Measurements from ENCODE around the gene DGKI. TPM values are rescaled to one million over a fixed set of nuclear protein-coding genes. Genes with fewer than 3 reads are reported as not detected.

DGKI gene
- total and polyA plus RNA-seq, 4 donors, result 0.01 to 0.37 (median 0.31) TPM

DNA sequence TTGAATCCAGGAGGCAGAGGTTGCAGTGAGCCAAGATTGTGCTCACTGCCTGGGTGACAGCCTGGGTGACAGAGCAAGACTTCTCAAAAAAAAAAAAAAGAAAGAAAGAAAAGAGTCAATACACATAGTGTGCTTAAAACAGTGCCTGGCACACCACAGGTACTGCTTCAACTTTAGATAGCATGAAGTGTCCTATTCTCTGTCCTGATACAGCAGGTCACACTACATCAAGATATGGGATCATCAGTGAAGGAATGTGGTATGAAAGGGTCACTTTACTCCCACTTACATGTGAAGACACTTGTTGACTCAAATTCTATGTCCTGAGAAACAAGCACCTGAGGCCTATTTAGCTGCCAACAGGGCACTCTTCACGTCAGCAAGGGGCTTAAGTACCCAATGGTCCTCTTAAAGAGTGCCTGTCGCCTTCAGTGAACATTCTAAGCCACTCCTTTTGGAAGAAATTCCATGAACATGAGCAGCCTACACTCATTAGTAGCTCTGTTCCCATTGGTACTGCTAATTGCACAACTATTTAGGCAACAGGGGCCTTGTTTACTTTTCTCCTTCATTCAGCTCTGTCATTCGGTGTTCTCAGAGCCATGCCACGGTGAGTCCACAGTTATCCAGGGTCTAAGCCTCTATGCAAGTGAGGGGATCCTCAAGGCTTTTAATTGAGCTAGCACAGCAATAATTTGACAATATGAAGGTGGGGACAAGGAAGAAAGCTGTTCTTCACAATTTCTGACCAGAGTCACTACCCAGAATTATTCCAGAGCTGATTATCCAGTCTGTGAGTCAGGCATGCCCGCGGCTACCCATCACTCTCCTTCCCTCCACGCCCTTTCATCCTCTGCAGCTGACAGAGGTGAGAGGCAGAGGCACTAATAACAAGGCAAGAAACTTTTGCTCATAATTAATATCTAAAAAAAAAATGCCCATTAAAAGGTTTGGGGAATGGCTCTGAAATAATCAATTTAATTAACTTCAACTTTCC lies 446.6 kb downstream of the DGKI start:
- DNase-seq (ENCODE audit: low spot score), result no peak
- H3K4me3 ChIP-seq (ENCODE audit: low read depth in 1 of 3, low read length in 3 of 3), result no peak overlapping the region
- TF ChIP-seq, protein P1, sequence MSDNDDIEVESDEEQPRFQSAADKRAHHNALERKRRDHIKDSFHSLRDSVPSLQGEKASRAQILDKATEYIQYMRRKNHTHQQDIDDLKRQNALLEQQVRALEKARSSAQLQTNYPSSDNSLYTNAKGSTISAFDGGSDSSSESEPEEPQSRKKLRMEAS (IDR thresholded peaks at IDR 0.05), result no peak
- TF ChIP-seq HNF4A (conservative IDR thresholded peaks at IDR 0.05) (no peak), TAF1 (conservative IDR thresholded peaks at IDR 0.05) (no peak), FOXA2 (IDR thresholded peaks at IDR 0.05) (no peak), NR2F2 (IDR thresholded peaks at IDR 0.05) (no peak), EGR1 (IDR thresholded peaks at IDR 0.05; ENCODE audit: low read depth in 2 of 2) (no peak), JUND (IDR thresholded peaks at IDR 0.05) (no peak), GABPA (IDR thresholded peaks at IDR 0.05 in 1 of 2, conservative IDR thresholded peaks at IDR 0.05 in 1 of 2) (no peak), SP1 (IDR thresholded peaks at IDR 0.05) (no peak), HNF4G (IDR thresholded peaks at IDR 0.05) (no peak), FOXA1 (IDR thresholded peaks at IDR 0.05) (no peak), RAD21 (IDR thresholded peaks at IDR 0.05) (no peak)
- TF ChIP-seq, protein P2, sequence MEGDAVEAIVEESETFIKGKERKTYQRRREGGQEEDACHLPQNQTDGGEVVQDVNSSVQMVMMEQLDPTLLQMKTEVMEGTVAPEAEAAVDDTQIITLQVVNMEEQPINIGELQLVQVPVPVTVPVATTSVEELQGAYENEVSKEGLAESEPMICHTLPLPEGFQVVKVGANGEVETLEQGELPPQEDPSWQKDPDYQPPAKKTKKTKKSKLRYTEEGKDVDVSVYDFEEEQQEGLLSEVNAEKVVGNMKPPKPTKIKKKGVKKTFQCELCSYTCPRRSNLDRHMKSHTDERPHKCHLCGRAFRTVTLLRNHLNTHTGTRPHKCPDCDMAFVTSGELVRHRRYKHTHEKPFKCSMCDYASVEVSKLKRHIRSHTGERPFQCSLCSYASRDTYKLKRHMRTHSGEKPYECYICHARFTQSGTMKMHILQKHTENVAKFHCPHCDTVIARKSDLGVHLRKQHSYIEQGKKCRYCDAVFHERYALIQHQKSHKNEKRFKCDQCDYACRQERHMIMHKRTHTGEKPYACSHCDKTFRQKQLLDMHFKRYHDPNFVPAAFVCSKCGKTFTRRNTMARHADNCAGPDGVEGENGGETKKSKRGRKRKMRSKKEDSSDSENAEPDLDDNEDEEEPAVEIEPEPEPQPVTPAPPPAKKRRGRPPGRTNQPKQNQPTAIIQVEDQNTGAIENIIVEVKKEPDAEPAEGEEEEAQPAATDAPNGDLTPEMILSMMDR (IDR thresholded peaks at IDR 0.05; ENCODE audit: low read depth, low read length, missing input control), result no peak
- TF ChIP-seq, protein P3, sequence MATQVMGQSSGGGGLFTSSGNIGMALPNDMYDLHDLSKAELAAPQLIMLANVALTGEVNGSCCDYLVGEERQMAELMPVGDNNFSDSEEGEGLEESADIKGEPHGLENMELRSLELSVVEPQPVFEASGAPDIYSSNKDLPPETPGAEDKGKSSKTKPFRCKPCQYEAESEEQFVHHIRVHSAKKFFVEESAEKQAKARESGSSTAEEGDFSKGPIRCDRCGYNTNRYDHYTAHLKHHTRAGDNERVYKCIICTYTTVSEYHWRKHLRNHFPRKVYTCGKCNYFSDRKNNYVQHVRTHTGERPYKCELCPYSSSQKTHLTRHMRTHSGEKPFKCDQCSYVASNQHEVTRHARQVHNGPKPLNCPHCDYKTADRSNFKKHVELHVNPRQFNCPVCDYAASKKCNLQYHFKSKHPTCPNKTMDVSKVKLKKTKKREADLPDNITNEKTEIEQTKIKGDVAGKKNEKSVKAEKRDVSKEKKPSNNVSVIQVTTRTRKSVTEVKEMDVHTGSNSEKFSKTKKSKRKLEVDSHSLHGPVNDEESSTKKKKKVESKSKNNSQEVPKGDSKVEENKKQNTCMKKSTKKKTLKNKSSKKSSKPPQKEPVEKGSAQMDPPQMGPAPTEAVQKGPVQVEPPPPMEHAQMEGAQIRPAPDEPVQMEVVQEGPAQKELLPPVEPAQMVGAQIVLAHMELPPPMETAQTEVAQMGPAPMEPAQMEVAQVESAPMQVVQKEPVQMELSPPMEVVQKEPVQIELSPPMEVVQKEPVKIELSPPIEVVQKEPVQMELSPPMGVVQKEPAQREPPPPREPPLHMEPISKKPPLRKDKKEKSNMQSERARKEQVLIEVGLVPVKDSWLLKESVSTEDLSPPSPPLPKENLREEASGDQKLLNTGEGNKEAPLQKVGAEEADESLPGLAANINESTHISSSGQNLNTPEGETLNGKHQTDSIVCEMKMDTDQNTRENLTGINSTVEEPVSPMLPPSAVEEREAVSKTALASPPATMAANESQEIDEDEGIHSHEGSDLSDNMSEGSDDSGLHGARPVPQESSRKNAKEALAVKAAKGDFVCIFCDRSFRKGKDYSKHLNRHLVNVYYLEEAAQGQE (IDR thresholded peaks at IDR 0.05), result no peak
- TF ChIP-seq, protein P4, sequence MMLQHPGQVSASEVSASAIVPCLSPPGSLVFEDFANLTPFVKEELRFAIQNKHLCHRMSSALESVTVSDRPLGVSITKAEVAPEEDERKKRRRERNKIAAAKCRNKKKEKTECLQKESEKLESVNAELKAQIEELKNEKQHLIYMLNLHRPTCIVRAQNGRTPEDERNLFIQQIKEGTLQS (IDR thresholded peaks at IDR 0.05), result no peak
- TF ChIP-seq, protein P5, sequence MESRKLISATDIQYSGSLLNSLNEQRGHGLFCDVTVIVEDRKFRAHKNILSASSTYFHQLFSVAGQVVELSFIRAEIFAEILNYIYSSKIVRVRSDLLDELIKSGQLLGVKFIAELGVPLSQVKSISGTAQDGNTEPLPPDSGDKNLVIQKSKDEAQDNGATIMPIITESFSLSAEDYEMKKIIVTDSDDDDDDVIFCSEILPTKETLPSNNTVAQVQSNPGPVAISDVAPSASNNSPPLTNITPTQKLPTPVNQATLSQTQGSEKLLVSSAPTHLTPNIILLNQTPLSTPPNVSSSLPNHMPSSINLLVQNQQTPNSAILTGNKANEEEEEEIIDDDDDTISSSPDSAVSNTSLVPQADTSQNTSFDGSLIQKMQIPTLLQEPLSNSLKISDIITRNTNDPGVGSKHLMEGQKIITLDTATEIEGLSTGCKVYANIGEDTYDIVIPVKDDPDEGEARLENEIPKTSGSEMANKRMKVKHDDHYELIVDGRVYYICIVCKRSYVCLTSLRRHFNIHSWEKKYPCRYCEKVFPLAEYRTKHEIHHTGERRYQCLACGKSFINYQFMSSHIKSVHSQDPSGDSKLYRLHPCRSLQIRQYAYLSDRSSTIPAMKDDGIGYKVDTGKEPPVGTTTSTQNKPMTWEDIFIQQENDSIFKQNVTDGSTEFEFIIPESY (IDR thresholded peaks at IDR 0.05), result no peak
- H3K9ac ChIP-seq (ENCODE audit: low read depth in 1 of 2, low read length in 2 of 2), result no peak overlapping the region
- H3K27ac ChIP-seq (ENCODE audit: low read depth in 1 of 2, low read length in 2 of 2), result no peak overlapping the region
- 61% methylated on average over 7 of the region's 7 CpGs for WGBS
- H3K27me3 ChIP-seq (ENCODE audit: control insufficient read depth in 4 of 4, insufficient read depth in 4 of 4, low read length in 3 of 4), result no peaks in the 10 kb centered on the region
- H3K36me3 ChIP-seq (ENCODE audit: control insufficient read depth in 4 of 4, insufficient read depth in 3 of 4, low read depth in 1 of 4, low read length in 3 of 4), result no peaks in the 10 kb centered on the region
- no peaks in the 10 kb centered on the region for H3K4me1 ChIP-seq (ENCODE audit: control insufficient read depth in 4 of 4, insufficient read depth in 4 of 4, low read length in 3 of 4)
- peaks cover 0 to 4% (median 0%) of the 10 kb centered on the region in 4 donors for H3K9me3 ChIP-seq (ENCODE audit: control insufficient read depth in 4 of 4, low read length in 3 of 4)
